GM18870 (cell line): Measurements from ENCODE around the gene SRBD1.

ENCODE experiments used
- ATAC-seq: cut with Tn5 transposase; IDR thresholded peaks from one replicate; pipeline ENCODE4 v1.9.1; 2021; ENCODE audit warnings: moderate library complexity; ENCODE audit not compliant: unreplicated experiment

SRBD1 gene

DNA sequence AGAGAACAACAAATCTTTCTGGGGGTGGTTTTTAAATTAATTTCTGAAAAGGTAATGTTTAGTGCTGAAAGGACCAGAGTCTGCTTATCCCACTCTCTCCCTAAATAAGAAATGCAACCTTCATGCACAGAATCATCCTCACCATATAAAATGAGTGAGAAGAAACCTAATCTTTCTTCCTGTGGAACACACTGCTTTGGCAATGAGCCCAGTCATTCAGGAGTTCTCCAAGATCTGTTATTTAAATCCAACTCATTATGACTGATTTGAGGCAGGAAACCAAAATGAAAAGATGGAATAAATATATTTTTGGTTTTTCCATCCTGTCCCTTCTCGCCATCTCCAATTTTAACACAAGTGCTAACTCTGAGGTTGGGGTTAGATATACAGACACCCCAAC lies 228.3 kb downstream of the SRBD1 start:
- ATAC-seq = no peak

- no peak for ATAC-seq
These were observed 230.8 kb downstream of the SRBD1 start for GRCh38 chr2:45380131-45380836.

GRCh38 chr2:45379399-45380087 lies 231.5 kb downstream of the SRBD1 start:
- no peak for ATAC-seq

GRCh38 chr2:45373534-45373933 lies 237.5 kb downstream of the SRBD1 start:
- ATAC-seq = no peak

GRCh38 chr2:45370369-45370768 lies 240.7 kb downstream of the SRBD1 start:
- no peak for ATAC-seq

- no peak for ATAC-seq
These were observed 242.3 kb downstream of the SRBD1 start for GRCh38 chr2:45368792-45369191.

GRCh38 chr2:45361666-45362065 lies 249.4 kb downstream of the SRBD1 start:
- no peak for ATAC-seq

DNA sequence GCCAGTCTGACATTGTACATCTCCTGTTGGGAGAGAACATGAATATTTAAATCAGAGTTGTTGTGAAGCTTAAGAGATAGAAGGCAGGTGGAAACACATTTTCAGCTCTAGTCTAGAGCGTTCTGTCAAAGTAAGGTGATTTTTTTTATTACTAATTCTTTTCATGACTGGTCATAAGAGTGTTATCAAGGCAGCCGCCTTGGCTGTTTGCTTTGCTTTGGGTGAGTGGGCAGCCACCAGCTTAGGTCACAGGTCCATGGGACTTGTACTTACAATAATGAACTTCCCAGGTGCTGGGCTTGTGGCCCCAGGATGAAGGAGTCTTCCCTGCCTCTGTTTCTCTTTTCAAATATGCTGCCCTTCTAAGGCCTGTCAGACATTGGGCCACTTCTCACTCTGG lies 256.3 kb downstream of the SRBD1 start:
- no peak for ATAC-seq

GRCh38 chr2:45353879-45354278 lies 257.2 kb downstream of the SRBD1 start:
- no peak for ATAC-seq

- ATAC-seq = no peak
These were observed 258.6 kb downstream of the SRBD1 start for GRCh38 chr2:45352506-45352905.

DNA sequence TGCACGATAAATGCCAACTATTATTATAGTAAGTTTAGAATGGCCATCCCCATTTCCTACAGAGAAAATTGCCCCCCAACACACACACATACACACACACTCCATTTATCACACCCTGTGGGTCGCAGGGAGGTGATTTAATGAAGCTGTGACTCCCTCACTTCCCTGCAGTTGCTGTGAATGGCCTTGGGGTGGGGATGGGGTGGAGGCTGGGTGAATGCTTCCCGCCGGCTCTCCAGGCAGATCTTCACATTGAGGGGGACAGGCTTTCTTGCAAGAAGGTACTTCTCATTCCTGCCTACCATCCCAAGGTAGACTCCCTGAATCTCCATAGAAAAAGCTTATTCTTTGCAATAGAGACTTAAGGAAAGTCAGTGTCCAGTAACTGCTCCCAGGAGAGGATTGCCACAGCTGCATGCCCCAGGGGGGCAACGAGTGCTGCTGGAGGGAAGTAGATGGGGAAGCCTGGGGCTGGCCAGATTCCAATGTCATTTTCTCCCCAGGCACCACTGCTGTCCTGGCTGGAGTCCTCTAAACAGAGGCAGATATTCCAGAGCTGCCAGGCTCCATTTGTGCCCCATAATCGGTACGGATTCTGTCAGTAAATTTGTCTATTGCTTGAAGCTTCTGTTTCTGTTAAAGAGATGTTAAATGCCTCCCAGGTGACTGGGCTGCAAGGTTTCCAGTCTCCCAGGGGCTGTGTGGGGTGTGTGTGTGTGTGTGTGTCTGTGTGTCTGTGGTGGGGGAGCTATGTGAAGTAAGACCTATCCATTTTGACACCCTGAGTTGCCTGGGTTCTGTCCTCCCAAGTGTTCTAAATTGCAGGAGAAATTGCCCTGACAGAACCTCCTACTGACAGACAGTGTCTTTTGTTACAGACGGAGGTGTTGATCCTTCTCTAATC lies 265.5 kb downstream of the SRBD1 start:
- ATAC-seq = no peak

DNA sequence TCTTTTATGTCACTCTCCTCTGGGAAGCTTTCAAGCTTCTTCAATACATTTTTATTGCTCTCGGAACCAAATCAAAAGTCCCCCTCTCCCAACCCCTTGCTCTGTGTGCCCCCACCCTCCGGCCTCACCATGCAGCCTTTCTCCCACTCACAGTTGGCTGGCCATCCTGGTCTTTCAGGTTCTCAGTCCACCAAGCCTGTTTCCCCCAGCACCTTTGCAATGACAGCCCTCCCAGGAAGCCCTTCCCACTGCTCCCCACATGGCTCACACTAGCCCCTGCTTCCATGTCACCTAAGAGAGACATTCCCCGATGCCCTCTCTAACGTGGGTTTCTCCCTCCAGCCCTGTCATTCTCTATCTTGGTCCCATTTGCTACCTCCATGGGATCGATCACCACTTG lies 266.6 kb downstream of the SRBD1 start:
- ATAC-seq = no peak

DNA sequence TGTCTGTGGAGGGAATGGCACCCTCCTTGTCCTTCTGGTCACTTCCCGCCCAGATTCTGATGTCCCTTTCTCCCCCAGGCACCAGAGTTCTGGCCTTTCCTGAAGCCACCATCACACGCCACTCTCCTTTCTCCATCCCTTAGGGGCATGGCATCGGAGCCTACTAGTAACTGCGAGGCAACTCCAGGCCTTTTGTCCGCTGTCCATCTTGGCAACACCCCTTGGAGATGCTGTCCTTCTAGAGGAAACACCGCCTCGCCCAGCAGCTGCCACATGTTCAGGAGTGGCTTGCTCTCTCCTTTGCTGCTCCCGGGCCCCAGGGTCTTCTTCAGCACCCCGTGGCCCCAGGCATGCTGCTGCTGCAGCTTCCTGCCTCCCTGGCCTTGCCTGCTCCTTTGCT lies 267.0 kb downstream of the SRBD1 start:
- no peak for ATAC-seq

DNA sequence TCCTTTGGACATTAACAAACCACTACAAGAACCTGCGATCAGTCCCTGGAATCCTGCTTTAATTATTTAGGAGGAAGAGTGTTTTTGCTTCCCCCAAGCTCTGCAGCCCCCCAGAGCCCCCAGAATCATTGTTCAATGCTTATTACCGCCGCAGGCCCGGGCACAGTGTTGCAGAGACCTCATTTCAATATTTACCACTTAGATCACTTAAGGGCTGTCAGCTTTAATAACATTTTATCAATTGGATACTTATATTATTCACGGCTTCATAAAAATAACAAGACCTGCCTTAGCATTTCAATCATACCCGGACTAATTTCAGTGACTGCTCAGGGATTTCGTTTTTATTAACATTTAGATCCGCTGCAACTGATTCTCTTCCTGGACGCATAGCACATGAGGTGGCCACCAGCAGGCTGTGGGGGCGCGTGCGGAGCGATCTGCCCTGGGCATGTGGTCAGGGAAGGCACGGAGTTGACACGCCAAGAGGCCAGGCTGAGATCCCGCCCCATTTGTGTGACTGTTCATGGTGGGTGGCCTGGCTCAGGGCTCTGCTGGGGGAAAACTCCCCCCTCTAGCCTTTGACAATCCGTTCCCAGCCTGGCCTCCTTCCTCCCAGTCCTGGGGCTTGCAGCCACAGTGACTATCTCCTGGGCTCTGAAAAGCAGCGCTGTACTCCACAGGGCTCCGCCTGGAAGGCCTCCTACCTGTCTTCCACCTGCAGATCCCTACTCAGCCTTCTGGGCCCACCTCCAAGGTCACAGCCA lies 267.6 kb downstream of the SRBD1 start:
- ATAC-seq = no peak

GRCh38 chr2:45340318-45340717 lies 270.7 kb downstream of the SRBD1 start:
- ATAC-seq = no peak

DNA sequence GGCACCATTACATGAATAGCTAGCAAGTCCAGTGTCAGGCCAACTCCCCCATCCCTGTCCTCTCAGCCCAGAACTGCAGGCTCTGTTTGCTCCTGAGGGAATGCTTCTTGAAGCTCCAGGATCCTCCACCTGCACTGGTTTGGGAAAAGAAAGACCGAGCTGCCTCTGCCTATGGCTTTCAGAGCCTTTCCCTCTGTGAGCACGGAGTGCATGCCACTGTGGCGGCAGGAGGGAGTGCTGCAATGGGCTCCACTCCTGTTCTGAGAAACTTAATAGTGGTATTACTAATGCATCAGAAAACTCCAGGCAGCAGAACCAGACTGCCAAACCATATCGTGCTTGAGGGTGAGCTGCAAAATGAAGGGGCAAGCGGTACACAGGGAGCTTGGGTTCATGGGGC lies 271.8 kb downstream of the SRBD1 start:
- no peak for ATAC-seq
